Smooth muscle cell (in vitro differentiated cells): ENCODE measurements around the gene SDC1. TPM values are rescaled to one million over a fixed set of nuclear protein-coding genes. Genes with fewer than 3 reads are reported as not detected.

Source experiments
- DNase-seq: peaks from one replicate; lab custom pipeline; 2025; ENCODE audit not compliant: unreplicated experiment; lab: John Stamatoyannopoulos, UW
- H2AFZ ChIP-seq: fragments of 200-600 bp; sonication (generic); 2 replicates; pipeline ENCODE4 v1.6.0; 2016; ENCODE audit warnings: antibody characterized with exemption, low read depth, mild to moderate bottlenecking
- H3F3A ChIP-seq: fragments of 200-600 bp; sonication (generic); 2 replicates; pipeline ENCODE4 v1.6.0; 2017; ENCODE audit warnings: antibody characterized with exemption, low read depth
- H3K27ac ChIP-seq: fragments of 200-600 bp; sonication (generic); 2 replicates; pipeline ENCODE4 v1.5.1; 2016; ENCODE audit warnings: low read depth, mild to moderate bottlenecking
- H3K27me3 ChIP-seq: fragments of 200-600 bp; sonication (generic); 2 replicates; pipeline ENCODE4 v1.6.1; 2016; ENCODE audit warnings: low read depth, mild to moderate bottlenecking
- H3K36me3 ChIP-seq: fragments of 200-600 bp; sonication (generic); 2 replicates; pipeline ENCODE4 v1.5.1; 2016; ENCODE audit warnings: low read depth
- H3K4me1 ChIP-seq: fragments of 200-600 bp; sonication (generic); 2 replicates; pipeline ENCODE4 v1.5.1; 2016; ENCODE audit warnings: low read depth
- H3K4me2 ChIP-seq: fragments of 200-600 bp; sonication (generic); 2 replicates; pipeline ENCODE4 v1.6.0; 2016; ENCODE audit warnings: mild to moderate bottlenecking
- H3K4me3 ChIP-seq: fragments of 200-600 bp; sonication (generic); 2 replicates; pipeline ENCODE4 v1.5.1; 2016; ENCODE audit warnings: mild to moderate bottlenecking
- H3K79me2 ChIP-seq: fragments of 200-600 bp; sonication (generic); 2 replicates; pipeline ENCODE4 v1.6.0; 2016; ENCODE audit warnings: low read depth, mild to moderate bottlenecking
- H3K9ac ChIP-seq: fragments of 200-600 bp; sonication (generic); 2 replicates; pipeline ENCODE4 v1.6.0; 2016; ENCODE audit warnings: low read depth
- H3K9me3 ChIP-seq: fragments of 200-600 bp; sonication (generic); replicated peaks from 2 replicates; pipeline ENCODE4 v1.5.1; 2016; ENCODE audit warnings: low read depth
- H4K20me1 ChIP-seq: fragments of 200-600 bp; sonication (generic); 2 replicates; pipeline ENCODE4 v1.6.0; 2016; ENCODE audit warnings: low read depth
- CTCF ChIP-seq: fragments of 200-600 bp; sonication (generic); IDR thresholded peaks from 2 replicates; pipeline ENCODE4 v1.5.1; 2017; ENCODE audit warnings: borderline replicate concordance, mild to moderate bottlenecking, antibody characterized with exemption; ENCODE audit not compliant: insufficient read depth, poor library complexity, severe bottlenecking
- WGBS: methylation state at CpG from one replicate; pipeline ENCODE4 v1.1.7; 2016; ENCODE audit warnings: low lambda C conversion rate; 5-methylcytosine and 5-hydroxymethylcytosine counted together
- polyA plus RNA-seq: library from polyadenylated mRNA; unstranded; fragments of >200 nt; fragmentation: Nextera tagmentation; extraction: Ambion mirVana; gene quantifications from 2 replicates; pipeline ENCODE4 v1.2.1, GENCODE V29; 2016
- total RNA-seq: library from RNA; depleted of rRNA; stranded (reverse); fragments of >200 nt; gene quantifications from 2 replicates; pipeline ENCODE4 v1.2.3, GENCODE V29; 2014

The SDC1 gene
- total and polyA plus RNA-seq, 2 experiments from 2014 or later: 61.0 to 88.1 TPM

- Histone ChIP-seq H3K27me3 (no peaks in the 10 kb centered on the region), H3K4me1 (peaks cover 6% of the 10 kb centered on the region), H3K36me3 (no peaks in the 10 kb centered on the region), H3K9me3 (no peaks in the 10 kb centered on the region), H2AFZ (peak overlapping the region; percentile 45), H3K4me2 (peak overlapping the region; percentile 66), H3K9ac (peak overlapping the region; percentile 71), H3K27ac (peak overlapping the region; percentile 86), H3K79me2 (no peaks in the 10 kb centered on the region), H3K4me3 (no peak overlapping the region), H4K20me1 (no peaks in the 10 kb centered on the region), H3F3A (peaks cover 26% of the 10 kb centered on the region)
- WGBS: 45% methylated on average over 4 of the region's 4 CpGs
- no peak for DNase-seq
- no peak for TF ChIP-seq CTCF
These were observed 57.6 kb downstream of the SDC1 start for GRCh38 chr2:20167356-20167755.

GRCh38 chr2:20165677-20166509 lies 59.0 kb downstream of the SDC1 start:
- Histone ChIP-seq H4K20me1 (no peaks in the 10 kb centered on the region), H3K4me3 (no peak overlapping the region), H3F3A (peaks cover 26% of the 10 kb centered on the region), H3K79me2 (no peaks in the 10 kb centered on the region), H3K9ac (peak overlapping the region; percentile 48), H3K4me2 (peak overlapping the region; percentile 65), H3K27ac (peak overlapping the region; percentile 86), H3K27me3 (no peaks in the 10 kb centered on the region), H3K9me3 (no peaks in the 10 kb centered on the region), H2AFZ (no peak overlapping the region), H3K4me1 (peaks cover 6% of the 10 kb centered on the region), H3K36me3 (no peaks in the 10 kb centered on the region)
- TF ChIP-seq CTCF: no peak
- DNase-seq: no peak
- WGBS: 79% methylated on average over 9 of the region's 9 CpGs

- WGBS: 88% methylated on average over 3 of the region's 3 CpGs
- DNase-seq: no peak
- Histone ChIP-seq H3K4me1 (peaks cover 6% of the 10 kb centered on the region), H3K4me2 (no peak overlapping the region), H3K36me3 (no peaks in the 10 kb centered on the region), H4K20me1 (no peaks in the 10 kb centered on the region), H3K27me3 (no peaks in the 10 kb centered on the region), H3K27ac (no peak overlapping the region), H2AFZ (no peak overlapping the region), H3K9ac (peak overlapping the region; percentile 48), H3F3A (peaks cover 26% of the 10 kb centered on the region), H3K79me2 (no peaks in the 10 kb centered on the region), H3K9me3 (no peaks in the 10 kb centered on the region), H3K4me3 (no peak overlapping the region)
- TF ChIP-seq CTCF: no peak
These were observed 60.0 kb downstream of the SDC1 start for GRCh38 chr2:20164734-20165478.
